HuH-7.5 (cell line): ENCODE data around the gene CNN1.
"Not testable (repeated sequence)": the region's sequence is repeated elsewhere in the genome, so short reads cannot be mapped to it uniquely, and the experiment has no call there.

Source experiments
- DNase-seq: peaks from one replicate; pipeline ENCODE4 v3.0.0; 2011; ENCODE audit warnings: low spot score

Gene CNN1

GRCh38 chr19:11534948-11535347, 3.7 kb upstream of the CNN1 start:
- no peak for DNase-seq

- peak; percentile 96 for DNase-seq
Observed at GRCh38 chr19:11535792-11536595, 2.7 kb upstream of the CNN1 start.

- DNase-seq, result no peak
Observed at GRCh38 chr19:11539495-11540365, 1.1 kb downstream of the CNN1 start.

- DNase-seq, result no peak
Observed at GRCh38 chr19:11540645-11541044, 2.0 kb downstream of the CNN1 start.

- no peak for DNase-seq
Observed at GRCh38 chr19:11541238-11541637, 2.6 kb downstream of the CNN1 start.

GRCh38 chr19:11547929-11548700, 9.5 kb downstream of the CNN1 start:
- no peak for DNase-seq

- no peak for DNase-seq
Observed at GRCh38 chr19:11549386-11549953, 10.8 kb downstream of the CNN1 start.

GRCh38 chr19:11550265-11550664, 11.6 kb downstream of the CNN1 start:
- no peak for DNase-seq

GRCh38 chr19:11551603-11552235, 13.1 kb downstream of the CNN1 start:
- peak; percentile 56 for DNase-seq

- no peak for DNase-seq
Observed at GRCh38 chr19:11552666-11553372, 14.2 kb downstream of the CNN1 start.

- no peak for DNase-seq
Observed at GRCh38 chr19:11554160-11554559, 15.5 kb downstream of the CNN1 start.

- DNase-seq, result no peak
Observed at GRCh38 chr19:11555246-11555645, 16.6 kb downstream of the CNN1 start.

- no peak for DNase-seq
Observed at GRCh38 chr19:11556634-11557420, 18.2 kb downstream of the CNN1 start.

- DNase-seq, result peak; percentile 99
Observed at GRCh38 chr19:11558881-11559828, 20.5 kb downstream of the CNN1 start, which contains the start of gene ELOF1. Gene ELOF1 (minus strand): TSS chr19:11559230. CDS start chr19:11554347, 4,883 bp downstream.

GRCh38 chr19:11560404-11561051, 21.9 kb downstream of the CNN1 start:
- DNase-seq, result peak; percentile 49

- no peak for DNase-seq
Observed at GRCh38 chr19:11563532-11563931, 24.9 kb downstream of the CNN1 start.

- DNase-seq, result not testable (repeated sequence)
Observed at GRCh38 chr19:11564082-11564807, 25.6 kb downstream of the CNN1 start.

- not testable (repeated sequence) for DNase-seq
Observed at GRCh38 chr19:11565649-11565980, 27.0 kb downstream of the CNN1 start.
